Fibroblast of lung (primary cell): ENCODE results near the gene PCDHB2. TPM values are rescaled to one million over a fixed set of nuclear protein-coding genes. Genes with fewer than 3 reads are reported as not detected.
"Not testable (repeated sequence)": the region's sequence is repeated elsewhere in the genome, so short reads cannot be mapped to it uniquely, and the experiment has no call there.

Source experiments
- DNase-seq, 2 donors: peaks; one replicate each; pipeline versions ENCODE4 v3.0.0 to v3.0.0-alpha.2; 2010; ENCODE audit warnings: low read depth in 2 of 2
- H2AFZ ChIP-seq: 2 replicates; pipeline ENCODE4 v1.5.1; 2012; ENCODE audit warnings: low read length, control low read depth, inconsistent platforms
- H3K27ac ChIP-seq: 2 replicates; pipeline ENCODE4 v1.5.1; 2011; ENCODE audit warnings: low read length, control low read depth; ENCODE audit not compliant: insufficient read depth
- H3K27me3 ChIP-seq: 2 replicates; pipeline ENCODE4 v1.5.1; 2011; ENCODE audit warnings: mild to moderate bottlenecking, low read length; ENCODE audit not compliant: control insufficient read depth, insufficient read depth
- H3K36me3 ChIP-seq: 2 replicates; pipeline ENCODE4 v1.5.1; 2011; ENCODE audit warnings: low read length; ENCODE audit not compliant: control insufficient read depth, insufficient read depth
- H3K4me1 ChIP-seq: 2 replicates; pipeline ENCODE4 v1.5.1; 2011; ENCODE audit warnings: low read length; ENCODE audit not compliant: control insufficient read depth, insufficient read depth; ENCODE audit errors: extremely low read depth
- H3K4me2 ChIP-seq: 2 replicates; pipeline ENCODE4 v1.5.1; 2011; ENCODE audit warnings: low read length, control low read depth; ENCODE audit not compliant: insufficient read depth; ENCODE audit errors: extremely low read depth
- H3K4me3 ChIP-seq, 4 experiments: fragments of 200-600 bp in 1 of 4; sonication (generic) in 1 of 4; replicated peaks in 1 of 4; 2 replicates each; pipeline ENCODE4 v1.5.1; 2011 to 2016; ENCODE audit warnings: low read length in 4 of 4, low read depth in 3 of 4, mild to moderate bottlenecking in 3 of 4, control low read depth in 2 of 4, inconsistent platforms in 1 of 4, mixed read lengths in 1 of 4; ENCODE audit not compliant: insufficient read depth in 1 of 4; ENCODE audit errors: control extremely low read depth in 1 of 4
- H3K79me2 ChIP-seq: 2 replicates; pipeline ENCODE4 v1.5.1; 2012; ENCODE audit warnings: mild to moderate bottlenecking, low read length, inconsistent platforms; ENCODE audit not compliant: control insufficient read depth, insufficient read depth
- H3K9ac ChIP-seq: 2 replicates; pipeline ENCODE4 v1.5.1; 2011; ENCODE audit warnings: mild to moderate bottlenecking, low read length, control low read depth; ENCODE audit not compliant: insufficient read depth
- H3K9me3 ChIP-seq: 2 replicates; pipeline ENCODE4 v1.5.1; 2012; ENCODE audit warnings: low read depth, low read length; ENCODE audit not compliant: control insufficient read depth, insufficient read depth
- H4K20me1 ChIP-seq: 2 replicates; pipeline ENCODE4 v1.5.1; 2011; ENCODE audit warnings: low read length; ENCODE audit not compliant: control insufficient read depth, insufficient read depth; ENCODE audit errors: extremely low read depth
- EZH2 ChIP-seq: IDR thresholded peaks from 2 replicates; pipeline ENCODE4 v1.5.1; 2012; ENCODE audit warnings: low read length, control low read depth, mild to moderate bottlenecking; ENCODE audit errors: missing control alignments
- polyA plus RNA-seq, 2 donors: library from polyadenylated mRNA; depleted of rRNA in 1 of 2; stranded (reverse) in 1 of 2; unstranded in 1 of 2; fragments of >200 nt; gene quantifications; 2 replicates each; pipeline ENCODE4 v1.2.1, GENCODE V29; 2011 to 2012; ENCODE audit warnings: missing spikeins in 1 of 2
- total RNA-seq: library from RNA; depleted of rRNA; stranded (reverse); fragments of >200 nt; gene quantifications from 2 replicates; pipeline ENCODE4 v1.2.1, GENCODE V29; 2014
- TF ChIP-seq, protein P1 (sequence below), 2 donors: IDR thresholded peaks in 1 of 2; conservative IDR thresholded peaks in 1 of 2; 1 replicate in 1 of 2; 2 replicates in 1 of 2; pipeline ENCODE4 v1.5.1; 2011 to 2012; ENCODE audit warnings: low read length in 2 of 2, control low read depth in 1 of 2, inconsistent platforms in 1 of 2, low read depth in 1 of 2, mild to moderate bottlenecking in 1 of 2

PCDHB2 gene
- total and polyA plus RNA-seq, 2 donors (not counting 1 experiment from before 2014, with no cell fraction given), result 3.1 to 4.6 TPM

DNA sequence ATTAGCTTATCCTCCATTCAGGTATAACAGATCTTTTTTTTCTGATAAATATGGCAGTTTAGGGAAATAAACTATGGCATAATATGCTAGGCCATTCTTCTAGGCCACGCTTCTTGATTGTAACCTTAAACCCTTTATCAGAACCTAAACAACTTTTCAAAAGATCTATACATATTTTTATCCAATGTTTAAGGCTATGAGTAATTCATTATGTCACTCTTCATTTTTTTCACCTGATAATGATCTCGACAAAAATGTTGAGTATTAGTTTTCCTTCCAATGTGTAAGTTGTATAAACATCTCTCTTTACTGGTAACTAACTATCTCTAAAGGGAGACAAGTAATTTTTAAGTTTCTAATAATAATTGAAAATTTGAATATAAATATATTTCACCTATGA lies 24.8 kb downstream of the PCDHB2 start:
- H3K9ac ChIP-seq, result no peak overlapping the region
- H3K9me3 ChIP-seq, result no peaks in the 10 kb centered on the region
- H3K36me3 ChIP-seq, result no peaks in the 10 kb centered on the region
- no peaks in the 10 kb centered on the region for H3K4me1 ChIP-seq
- H4K20me1 ChIP-seq, result no peaks in the 10 kb centered on the region
- no peaks in the 10 kb centered on the region for H3K27me3 ChIP-seq
- TF ChIP-seq, protein P1, sequence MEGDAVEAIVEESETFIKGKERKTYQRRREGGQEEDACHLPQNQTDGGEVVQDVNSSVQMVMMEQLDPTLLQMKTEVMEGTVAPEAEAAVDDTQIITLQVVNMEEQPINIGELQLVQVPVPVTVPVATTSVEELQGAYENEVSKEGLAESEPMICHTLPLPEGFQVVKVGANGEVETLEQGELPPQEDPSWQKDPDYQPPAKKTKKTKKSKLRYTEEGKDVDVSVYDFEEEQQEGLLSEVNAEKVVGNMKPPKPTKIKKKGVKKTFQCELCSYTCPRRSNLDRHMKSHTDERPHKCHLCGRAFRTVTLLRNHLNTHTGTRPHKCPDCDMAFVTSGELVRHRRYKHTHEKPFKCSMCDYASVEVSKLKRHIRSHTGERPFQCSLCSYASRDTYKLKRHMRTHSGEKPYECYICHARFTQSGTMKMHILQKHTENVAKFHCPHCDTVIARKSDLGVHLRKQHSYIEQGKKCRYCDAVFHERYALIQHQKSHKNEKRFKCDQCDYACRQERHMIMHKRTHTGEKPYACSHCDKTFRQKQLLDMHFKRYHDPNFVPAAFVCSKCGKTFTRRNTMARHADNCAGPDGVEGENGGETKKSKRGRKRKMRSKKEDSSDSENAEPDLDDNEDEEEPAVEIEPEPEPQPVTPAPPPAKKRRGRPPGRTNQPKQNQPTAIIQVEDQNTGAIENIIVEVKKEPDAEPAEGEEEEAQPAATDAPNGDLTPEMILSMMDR (conservative IDR thresholded peaks at IDR 0.05 in 1 of 2, IDR thresholded peaks at IDR 0.05 in 1 of 2; ENCODE audit: low read depth in 1 of 2, low read length in 2 of 2), result no peak
- no peak for TF ChIP-seq EZH2
- H3K4me3 ChIP-seq, result no peak overlapping the region
- H3K79me2 ChIP-seq, result no peaks in the 10 kb centered on the region
- no peak overlapping the region for H3K4me2 ChIP-seq
- H2AFZ ChIP-seq, result no peak overlapping the region
- H3K27ac ChIP-seq, result no peak overlapping the region
- DNase-seq, result no peak

DNA sequence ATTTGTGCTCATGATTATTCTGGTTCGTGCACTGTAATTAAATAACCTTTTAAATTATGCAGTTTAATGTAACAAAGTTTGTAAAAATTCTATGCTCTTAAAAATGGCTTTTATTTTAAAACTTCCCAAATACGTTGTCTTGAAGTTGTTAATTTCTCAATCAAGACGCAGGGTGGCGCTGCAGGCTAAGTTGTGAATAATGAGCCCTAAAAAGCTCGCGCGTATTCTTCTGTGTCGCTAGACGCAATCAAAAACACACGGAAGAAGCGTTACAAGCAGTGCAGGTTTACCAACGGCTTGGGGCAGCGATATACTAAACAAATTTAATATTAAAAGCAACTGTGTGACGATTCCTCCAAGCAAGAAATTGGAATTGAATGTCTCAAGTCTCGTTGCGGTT lies 27.1 kb downstream of the PCDHB2 start, which contains the start of gene PCDHB4:
Gene PCDHB4 (plus strand): TSS at position 256 of the 400 bp plus-strand sequence. CDS start 181 bp downstream, outside the sequence.
- Histone ChIP-seq H3K4me2 (no peak within 1 kb of the TSS), H3K27me3 (no peaks in the 10 kb centered on the region), H4K20me1 (no peaks in the 10 kb centered on the region), H3K4me3 (peak within 1 kb of the TSS in 1 of 4 experiments; percentile 17), H3K4me1 (no peaks in the 10 kb centered on the region), H2AFZ (no peak within 1 kb of the TSS), H3K36me3 (no peaks in the 10 kb centered on the region), H3K9ac (no peak within 1 kb of the TSS), H3K27ac (no peak within 1 kb of the TSS), H3K9me3 (no peaks in the 10 kb centered on the region), H3K79me2 (no peaks in the 10 kb centered on the region)
- DNase-seq, result peak in 1 of 2 donors; percentile 8
- no peak for TF ChIP-seq EZH2
- TF ChIP-seq, protein P1 (conservative IDR thresholded peaks at IDR 0.05 in 1 of 2, IDR thresholded peaks at IDR 0.05 in 1 of 2; ENCODE audit: low read depth in 1 of 2, low read length in 2 of 2), result no peak

DNA sequence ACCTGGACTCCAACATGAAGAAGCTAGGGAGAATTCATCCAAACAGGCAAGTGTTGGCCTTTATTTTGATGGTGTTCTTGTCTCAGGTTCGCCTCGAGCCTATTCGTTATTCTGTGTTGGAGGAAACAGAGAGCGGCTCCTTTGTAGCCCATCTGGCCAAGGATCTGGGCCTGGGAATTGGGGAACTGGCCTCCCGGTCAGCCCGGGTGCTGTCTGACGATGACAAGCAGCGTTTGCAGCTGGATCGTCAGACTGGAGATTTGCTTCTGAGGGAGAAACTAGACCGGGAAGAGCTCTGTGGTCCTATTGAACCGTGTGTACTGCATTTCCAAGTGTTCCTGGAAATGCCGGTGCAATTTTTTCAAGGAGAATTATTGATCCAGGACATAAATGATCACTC lies 27.6 kb downstream of the PCDHB2 start:
- Histone ChIP-seq H3K79me2 (no peaks in the 10 kb centered on the region), H2AFZ (no peak overlapping the region), H3K36me3 (no peaks in the 10 kb centered on the region), H3K4me2 (no peak overlapping the region), H3K9ac (no peak overlapping the region), H3K4me3 (peak overlapping the region in 1 of 4 experiments; percentile 17), H3K9me3 (no peaks in the 10 kb centered on the region), H3K27me3 (no peaks in the 10 kb centered on the region), H3K27ac (no peak overlapping the region), H3K4me1 (no peaks in the 10 kb centered on the region), H4K20me1 (no peaks in the 10 kb centered on the region)
- no peak for DNase-seq
- TF ChIP-seq, protein P1 (conservative IDR thresholded peaks at IDR 0.05 in 1 of 2, IDR thresholded peaks at IDR 0.05 in 1 of 2; ENCODE audit: low read depth in 1 of 2, low read length in 2 of 2), result no peak
- no peak for TF ChIP-seq EZH2

DNA sequence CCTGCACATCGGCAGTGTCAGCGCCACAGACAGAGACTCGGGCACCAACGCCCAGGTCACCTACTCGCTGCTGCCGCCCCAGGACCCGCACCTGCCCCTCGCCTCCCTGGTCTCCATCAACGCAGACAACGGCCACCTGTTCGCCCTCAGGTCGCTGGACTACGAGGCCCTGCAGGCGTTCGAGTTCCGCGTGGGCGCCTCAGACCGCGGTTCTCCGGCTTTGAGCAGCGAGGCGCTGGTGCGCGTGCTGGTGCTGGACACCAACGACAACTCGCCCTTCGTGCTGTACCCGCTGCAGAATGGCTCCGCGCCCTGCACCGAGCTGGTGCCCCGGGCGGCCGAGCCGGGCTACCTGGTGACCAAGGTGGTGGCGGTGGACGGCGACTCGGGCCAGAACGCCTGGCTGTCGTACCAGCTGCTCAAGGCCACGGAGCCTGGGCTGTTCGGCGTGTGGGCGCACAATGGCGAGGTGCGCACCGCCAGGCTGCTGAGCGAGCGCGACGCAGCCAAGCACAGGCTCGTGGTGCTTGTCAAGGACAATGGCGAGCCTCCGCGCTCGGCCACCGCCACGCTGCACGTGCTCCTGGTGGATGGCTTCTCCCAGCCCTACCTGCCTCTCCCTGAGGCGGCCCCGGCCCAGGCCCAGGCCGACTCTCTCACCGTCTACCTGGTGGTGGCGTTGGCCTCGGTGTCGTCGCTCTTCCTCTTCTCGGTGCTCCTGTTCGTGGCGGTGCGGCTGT lies 29.2 kb downstream of the PCDHB2 start:
- H3K27me3 ChIP-seq, H3K4me1 ChIP-seq, DNase-seq, H3K27ac ChIP-seq, H2AFZ ChIP-seq, H3K4me3 ChIP-seq, H3K4me2 ChIP-seq, H3K9me3 ChIP-seq, H3K79me2 ChIP-seq, H3K36me3 ChIP-seq, H3K9ac ChIP-seq, H4K20me1 ChIP-seq: not testable (repeated sequence)
